Transverse colon (tissue), 4 donors: Measurements from ENCODE around the gene KCNH6.

Source experiments
- CTCF ChIP-seq, 5 experiments: fragments of 200-600 bp in 3 of 5; fragments of 450-650 bp in 2 of 5; sonication (generic) in 3 of 5; IDR thresholded peaks; 1 replicate in 2 of 5; 2 replicates in 3 of 5; pipeline ENCODE4 v1.5.1; 2016 to 2017; ENCODE audit warnings: antibody characterized with exemption in 5 of 5, inconsistent platforms in 3 of 5, mild to moderate bottlenecking in 2 of 5, moderate library complexity in 1 of 5
- EP300 ChIP-seq: sonication (generic); formaldehyde crosslinking; IDR thresholded peaks from one replicate; pipeline ENCODE4 v1.6.1; 2017; ENCODE audit warnings: antibody characterized with exemption, low read depth
- POLR2A ChIP-seq: fragments of 450-650 bp; IDR thresholded peaks from one replicate; pipeline ENCODE4 v1.6.1; 2016; ENCODE audit warnings: antibody characterized with exemption, mild to moderate bottlenecking, moderate library complexity
- POLR2AphosphoS5 ChIP-seq, 3 donors: sonication (generic); formaldehyde crosslinking; IDR thresholded peaks; one replicate each; pipeline ENCODE4 v1.6.1; 2016; ENCODE audit warnings: antibody characterized with exemption in 3 of 3

GRCh38 chr17:63491413-63491812 is 31.7 kb upstream of the KCNH6 start:
- no peak for TF ChIP-seq CTCF (IDR thresholded peaks at IDR 0.05)
- TF ChIP-seq POLR2A, result no peak
- TF ChIP-seq POLR2AphosphoS5 (IDR thresholded peaks at IDR 0.05), result no peak
- TF ChIP-seq EP300, result no peak
